ENCODE results near the gene TOB2. TPM values are rescaled to one million over a fixed set of nuclear protein-coding genes. Genes with fewer than 3 reads are reported as not detected.

TOB2 gene
- total RNA-seq, 1 donor = 7.2 TPM

GRCh38 chr22:41395531-41396240 is 50.9 kb downstream of the TOB2 start:
- Histone ChIP-seq H3K9me3 (ENCODE audit: low read depth, low read length) (no peaks in the 10 kb centered on the region), H3K27me3 (ENCODE audit: insufficient read depth, low read length) (no peaks in the 10 kb centered on the region), H3K4me3 (ENCODE audit: low read length) (no peak overlapping the region), H3K4me1 (ENCODE audit: insufficient read depth, low read length) (no peaks in the 10 kb centered on the region)

GRCh38 chr22:41394012-41394356 is 52.6 kb downstream of the TOB2 start:
- H3K4me3 ChIP-seq (ENCODE audit: low read length) = no peak overlapping the region
- no peaks in the 10 kb centered on the region for H3K4me1 ChIP-seq (ENCODE audit: insufficient read depth, low read length)
- no peaks in the 10 kb centered on the region for H3K27me3 ChIP-seq (ENCODE audit: insufficient read depth, low read length)
- H3K9me3 ChIP-seq (ENCODE audit: low read depth, low read length) = no peaks in the 10 kb centered on the region

- Histone ChIP-seq H3K4me1 (ENCODE audit: insufficient read depth, low read length) (peaks cover 6% of the 10 kb centered on the region), H3K27me3 (ENCODE audit: insufficient read depth, low read length) (no peaks in the 10 kb centered on the region), H3K4me3 (ENCODE audit: low read length) (no peak overlapping the region), H3K9me3 (ENCODE audit: low read depth, low read length) (no peaks in the 10 kb centered on the region)
Observed at GRCh38 chr22:41387341-41387740, 59.3 kb downstream of the TOB2 start.

GRCh38 chr22:41384128-41384527 is 62.5 kb downstream of the TOB2 start:
- Histone ChIP-seq H3K27me3 (ENCODE audit: insufficient read depth, low read length) (no peaks in the 10 kb centered on the region), H3K4me3 (ENCODE audit: low read length) (no peak overlapping the region), H3K4me1 (ENCODE audit: insufficient read depth, low read length) (peaks cover 15% of the 10 kb centered on the region)

More at GRCh38 chr22:41384128-41384527, 62.5 kb downstream of the TOB2 start:
- no peaks in the 10 kb centered on the region for H3K9me3 ChIP-seq (ENCODE audit: low read depth, low read length)

Other genes starting within 250 kb of the TOB2 start
- 8.9 TPM for gene L3MBTL2, start 241.5 kb downstream of the TOB2 start, total RNA-seq
- gene CHADL, start 205.9 kb downstream of the TOB2 start, total RNA-seq = 1.5 TPM
- gene RANGAP1, start 160.6 kb downstream of the TOB2 start, total RNA-seq = 48.6 TPM
- gene ZC3H7B, start 145.3 kb downstream of the TOB2 start, total RNA-seq = 11.3 TPM
- 3.5 TPM for gene TEF, start 64.9 kb downstream of the TOB2 start, total RNA-seq
- 55.4 TPM for gene PHF5A, start 21.9 kb upstream of the TOB2 start, total RNA-seq
- gene ACO2, start 22.3 kb upstream of the TOB2 start, total RNA-seq = 41.6 TPM
- gene POLR3H, start 97.7 kb upstream of the TOB2 start, total RNA-seq = 5.9 TPM
- not detected for gene CSDC2, start 114.2 kb upstream of the TOB2 start, total RNA-seq
- 7.1 TPM for gene PMM1, start 143.0 kb upstream of the TOB2 start, total RNA-seq
- 12.8 TPM for gene DESI1, start 174.2 kb upstream of the TOB2 start, total RNA-seq
- gene XRCC6, start 174.5 kb upstream of the TOB2 start, total RNA-seq = 210 TPM
- gene SNU13, start 242.1 kb upstream of the TOB2 start, total RNA-seq = 66.3 TPM

Measured in mononuclear cell (primary cell).